LNCaP clone FGC (cell line): ENCODE measurements around the gene TRIP6.

Experiments used
- DNase-seq: peaks from one replicate; pipeline ENCODE4 v3.0.0-alpha.2; 2011; ENCODE audit warnings: low read depth
- H3K4me3 ChIP-seq: 2 replicates; pipeline ENCODE4 v1.5.1; 2011; ENCODE audit warnings: mild to moderate bottlenecking, low read depth, low read length, control low read depth
- CTCF ChIP-seq: IDR thresholded peaks from 2 replicates; pipeline ENCODE4 v1.5.1; 2012; ENCODE audit warnings: mild to moderate bottlenecking; ENCODE audit not compliant: control insufficient read depth, insufficient read depth; ENCODE audit errors: extremely low read depth

Gene TRIP6, protein sequence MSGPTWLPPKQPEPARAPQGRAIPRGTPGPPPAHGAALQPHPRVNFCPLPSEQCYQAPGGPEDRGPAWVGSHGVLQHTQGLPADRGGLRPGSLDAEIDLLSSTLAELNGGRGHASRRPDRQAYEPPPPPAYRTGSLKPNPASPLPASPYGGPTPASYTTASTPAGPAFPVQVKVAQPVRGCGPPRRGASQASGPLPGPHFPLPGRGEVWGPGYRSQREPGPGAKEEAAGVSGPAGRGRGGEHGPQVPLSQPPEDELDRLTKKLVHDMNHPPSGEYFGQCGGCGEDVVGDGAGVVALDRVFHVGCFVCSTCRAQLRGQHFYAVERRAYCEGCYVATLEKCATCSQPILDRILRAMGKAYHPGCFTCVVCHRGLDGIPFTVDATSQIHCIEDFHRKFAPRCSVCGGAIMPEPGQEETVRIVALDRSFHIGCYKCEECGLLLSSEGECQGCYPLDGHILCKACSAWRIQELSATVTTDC

GRCh38 chr7:100867040-100867775, at the start of gene TRIP6:
Gene TRIP6 (plus strand): TSS chr7:100867387. CDS start chr7:100867498, 111 bp downstream.
- DNase-seq, result no peak
- TF ChIP-seq CTCF, result no peak
- H3K4me3 ChIP-seq, result no peak within 1 kb of the TSS; the same call in 1 of the 2 replicates

- DNase-seq, result no peak
- H3K4me3 ChIP-seq, result no peak overlapping the region
- no peak for TF ChIP-seq CTCF
Measured at GRCh38 chr7:100818366-100818765, 48.8 kb upstream of the TRIP6 start.

DNA sequence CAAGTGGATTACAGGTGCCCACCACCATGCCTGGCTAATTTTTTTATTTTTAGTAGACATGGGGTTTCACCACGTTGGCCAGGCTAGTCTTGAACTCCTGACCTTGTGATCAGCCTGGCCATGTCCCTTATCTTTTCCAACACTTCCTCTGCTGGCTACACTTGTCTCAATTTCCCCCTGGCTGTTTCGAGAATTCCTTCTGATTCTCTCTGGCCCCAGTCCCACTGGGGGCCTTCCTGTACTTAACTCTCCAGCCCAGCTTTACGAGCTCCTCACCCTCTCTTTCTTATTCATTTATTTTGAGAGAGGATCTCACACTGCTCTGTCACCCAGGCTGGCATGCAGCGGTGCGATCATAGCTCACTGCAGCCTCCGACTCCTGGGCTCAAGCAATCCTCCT, 48.4 kb upstream of the TRIP6 start:
- no peak for DNase-seq
- TF ChIP-seq CTCF, result no peak
- no peak overlapping the region for H3K4me3 ChIP-seq

DNA sequence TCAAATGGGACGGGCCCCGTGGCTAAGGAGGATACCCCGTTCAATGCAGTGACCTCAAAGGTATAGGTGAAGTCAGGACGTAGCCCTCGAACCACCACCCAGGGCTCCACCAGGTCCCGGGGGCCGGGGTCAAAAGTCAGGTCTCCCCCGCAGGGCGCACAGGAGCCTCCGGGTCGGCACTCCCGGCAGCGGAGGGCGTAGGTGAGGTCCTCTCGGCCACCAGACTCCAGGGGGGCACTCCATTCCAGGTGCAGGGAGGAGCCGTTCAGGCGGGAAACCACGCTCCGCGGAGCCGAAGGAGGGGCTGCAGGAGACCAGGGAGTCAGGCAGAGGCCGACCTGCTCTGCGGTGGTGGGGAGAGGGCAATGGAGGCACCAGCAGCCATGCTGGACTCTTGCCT, 47.6 kb upstream of the TRIP6 start:
- DNase-seq, result no peak
- no peak overlapping the region for H3K4me3 ChIP-seq
- TF ChIP-seq CTCF, result no peak

DNA sequence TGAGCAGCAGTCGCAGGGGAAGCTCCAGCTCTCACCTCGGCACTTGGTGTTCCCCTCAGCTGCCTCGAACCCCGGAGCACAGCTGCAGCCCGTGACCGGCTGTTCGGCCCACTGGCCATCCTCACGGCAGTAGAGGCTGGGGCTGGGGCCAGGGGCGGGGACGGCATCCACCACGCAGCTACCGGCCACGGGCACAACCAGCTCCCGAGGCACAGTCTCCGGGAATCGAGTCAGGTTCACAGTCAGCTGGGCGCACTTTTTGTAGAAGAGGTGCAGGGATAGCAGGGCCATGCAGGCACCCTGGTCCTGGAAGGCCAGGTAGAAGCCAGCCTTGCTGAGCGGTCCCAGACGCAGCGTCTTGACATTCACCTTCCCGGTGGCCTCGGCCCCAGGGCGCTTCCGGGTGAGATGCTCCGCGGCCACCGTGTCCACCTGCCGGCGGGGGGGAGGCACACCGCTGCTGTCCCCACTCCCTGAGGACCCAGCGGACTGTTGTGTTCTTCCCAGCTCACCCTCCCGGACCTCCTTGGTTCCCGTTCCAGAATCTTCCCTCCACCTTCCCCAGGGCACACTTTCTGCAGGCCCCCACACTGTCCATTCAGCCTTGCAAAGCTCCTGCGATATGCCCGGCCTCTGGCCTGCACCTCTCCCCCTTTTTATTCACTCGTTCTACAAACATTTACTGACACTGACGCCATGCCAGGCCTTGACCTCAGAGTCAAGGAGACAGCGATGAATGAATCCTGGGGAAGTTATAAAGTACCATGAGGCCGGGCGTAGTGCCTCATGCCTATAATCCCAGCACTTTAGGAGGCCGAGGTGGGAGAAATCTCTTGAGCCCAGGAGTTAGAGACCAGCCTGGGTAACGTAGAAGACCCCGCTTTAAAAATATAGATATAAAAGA, 44.7 kb upstream of the TRIP6 start:
- no peak overlapping the region for H3K4me3 ChIP-seq
- TF ChIP-seq CTCF, result no peak
- no peak for DNase-seq

DNA sequence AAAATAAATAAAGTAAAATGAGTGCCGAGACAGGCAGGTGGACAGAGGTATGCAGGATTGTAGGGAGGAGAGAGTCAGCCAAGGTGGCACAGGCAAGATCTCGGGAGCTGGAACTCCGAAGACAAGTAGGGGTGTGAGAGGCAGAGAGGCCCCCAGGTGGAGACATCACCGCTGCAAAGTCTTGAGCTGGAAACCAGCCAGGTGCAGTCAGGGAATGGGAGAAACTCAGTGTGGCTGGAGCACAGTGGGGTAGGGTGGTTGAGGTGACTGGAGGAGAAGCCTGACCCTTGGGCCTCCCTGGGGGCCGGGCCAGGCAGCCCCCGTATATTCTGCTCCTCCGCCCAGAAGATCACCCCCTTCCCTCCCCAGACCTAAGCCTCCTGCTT, 44.1 kb upstream of the TRIP6 start:
- no peak overlapping the region for H3K4me3 ChIP-seq
- DNase-seq, result no peak
- TF ChIP-seq CTCF, result no peak
